ENCODE measurements around the gene CDH13. TPM values are rescaled to one million over a fixed set of nuclear protein-coding genes. Genes with fewer than 3 reads are reported as not detected.

The CDH13 gene
- total and polyA plus RNA-seq, 2 of the 8 experiments (the other 6 are each of a cell fraction or from before 2014, with no cell fraction given): 2.3 to 2.4 TPM

- H4K20me1 ChIP-seq (replicated peaks in 1 of 2; ENCODE audit: control insufficient read depth in 1 of 2, insufficient read depth in 2 of 2, low read length in 2 of 2): no peaks in the 10 kb centered on the region
- no peak overlapping the region for H2BK5ac ChIP-seq (ENCODE audit: low read depth, low read length)
- H2BK20ac ChIP-seq (ENCODE audit: low read length): no peak overlapping the region
- no peak overlapping the region for H3K18ac ChIP-seq (ENCODE audit: extremely low read depth, low read length)
- H2BK15ac ChIP-seq (ENCODE audit: low read length): no peak overlapping the region
- no peak overlapping the region for H2AK5ac ChIP-seq (ENCODE audit: low read depth, low read length)
- CTCF ChIA-PET (ENCODE audit: partially characterized antibody): interaction anchor here (0.6 to 4.0 kb wide), 30 partner anchors 9 to 1833 kb away, joined by 3 to 19 read pairs (median 4); no protein-coding TSS in a partner anchor
- H4K91ac ChIP-seq (replicated peaks; ENCODE audit: insufficient read length, low read length): no peak overlapping the region
- POLR2A ChIA-PET (ENCODE audit: partially characterized antibody): interaction anchor here (0.6 kb wide), 1 partner anchor 11 kb away, joined by 3 read pairs; no protein-coding TSS in a partner anchor
- no peaks in the 10 kb centered on the region for H3K9me3 ChIP-seq (ENCODE audit: insufficient read depth in 2 of 2, low read depth in 1 of 2, low read length in 1 of 2)
- WGBS, 2 experiments (ENCODE audit: extremely low coverage in 1 of 2, insufficient coverage in 1 of 2, insufficient read length in 1 of 2, insufficient replicate concordance in 2 of 2, low coverage in 1 of 2, low lambda C conversion rate in 2 of 2, missing lambda C conversion rate in 1 of 2): 38% methylated on average over 7 of the region's 7 CpGs; no CpG with 5 or more reads in 1 of the 2 experiments
- no peak overlapping the region for H3K23ac ChIP-seq (ENCODE audit: insufficient read length)
- no peak overlapping the region for H2BK120ac ChIP-seq (replicated peaks; ENCODE audit: low read depth, low read length)
- FAIRE-seq: peak; percentile 68
- H3K4me3 ChIP-seq (ENCODE audit: extremely low read depth in 1 of 4, insufficient read depth in 2 of 4, low read depth in 3 of 4, low read length in 4 of 4): no peak overlapping the region
- peak in 1 of 2 experiments; percentile 59 for DNase-seq (ENCODE audit: low read depth in 1 of 2, low spot score in 2 of 2)
- no peak overlapping the region for H4K5ac ChIP-seq (ENCODE audit: insufficient read length, low read depth, low read length)
- H3K4ac ChIP-seq (replicated peaks; ENCODE audit: insufficient read length, low read depth, low read length): no peak overlapping the region
- no peak overlapping the region for H3K9ac ChIP-seq (replicated peaks in 1 of 4; ENCODE audit: extremely low read depth in 1 of 4, low read depth in 3 of 4, low read length in 3 of 4)
- H3K79me1 ChIP-seq (ENCODE audit: low read depth, low read length): no peaks in the 10 kb centered on the region
- H3K4me2 ChIP-seq (ENCODE audit: insufficient read depth in 1 of 2, low read depth in 2 of 2, low read length in 2 of 2): peak overlapping the region; percentile 1 to 17; a peak in 1 of 4 replicates
- no peaks in the 10 kb centered on the region for H3K79me2 ChIP-seq (ENCODE audit: control insufficient read depth in 1 of 2, insufficient read depth in 2 of 2, low read length in 2 of 2)
- peaks cover 0 to 8% (median 4%) of the 10 kb centered on the region in 4 experiments; a peak in 4 of 7 replicates for H3K4me1 ChIP-seq (replicated peaks in 1 of 4; ENCODE audit: control insufficient read depth in 3 of 4, insufficient read depth in 4 of 4, low read length in 3 of 4)
- H3K27ac ChIP-seq (ENCODE audit: low read depth, low read length): no peak overlapping the region
- H2BK12ac ChIP-seq (ENCODE audit: low read depth, low read length): no peak overlapping the region
- H3K36me3 ChIP-seq (ENCODE audit: control insufficient read depth in 2 of 4, insufficient read depth in 4 of 4, low read length in 3 of 4): no peaks in the 10 kb centered on the region
- H2AFZ ChIP-seq (ENCODE audit: low read length): peak overlapping the region; percentile 57; the same call in 1 of the 2 replicates
- H4K8ac ChIP-seq (ENCODE audit: extremely low read depth, insufficient read depth, low read length): no peak overlapping the region
- no peak overlapping the region for H3K14ac ChIP-seq (ENCODE audit: insufficient read length)
- peaks cover 0 to 5% (median 0%) of the 10 kb centered on the region in 4 experiments; a peak in 2 of 7 replicates for H3K27me3 ChIP-seq (replicated peaks in 1 of 4; ENCODE audit: control insufficient read depth in 3 of 4, extremely low read depth in 1 of 4, insufficient read depth in 3 of 4, low read length in 3 of 4)
- H3K23me2 ChIP-seq (ENCODE audit: low read depth, low read length): peaks cover 2% of the 10 kb centered on the region; the same call in 1 of the 2 replicates
- no peak overlapping the region for H3K56ac ChIP-seq (replicated peaks; ENCODE audit: insufficient read length, low read depth, low read length)
- TF ChIP-seq, protein P1, sequence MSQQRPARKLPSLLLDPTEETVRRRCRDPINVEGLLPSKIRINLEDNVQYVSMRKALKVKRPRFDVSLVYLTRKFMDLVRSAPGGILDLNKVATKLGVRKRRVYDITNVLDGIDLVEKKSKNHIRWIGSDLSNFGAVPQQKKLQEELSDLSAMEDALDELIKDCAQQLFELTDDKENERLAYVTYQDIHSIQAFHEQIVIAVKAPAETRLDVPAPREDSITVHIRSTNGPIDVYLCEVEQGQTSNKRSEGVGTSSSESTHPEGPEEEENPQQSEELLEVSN (IDR thresholded peaks at IDR 0.05): no peak
- no peak for TF ChIP-seq EGR1 (IDR thresholded peaks at IDR 0.05; ENCODE audit: borderline replicate concordance, low read depth, low read length)
- TF ChIP-seq CREB1 (IDR thresholded peaks at IDR 0.05): peak; percentile 10; the same call in 1 of the 2 replicates
- TF ChIP-seq HDAC6 (IDR thresholded peaks at IDR 0.05; ENCODE audit: low read depth, low read length): no peak
- no peak for TF ChIP-seq POLR2A (IDR thresholded peaks at IDR 0.05; ENCODE audit: control extremely low read depth in 1 of 2, low read depth in 2 of 2, low read length in 2 of 2)
- TF ChIP-seq, protein P2, sequence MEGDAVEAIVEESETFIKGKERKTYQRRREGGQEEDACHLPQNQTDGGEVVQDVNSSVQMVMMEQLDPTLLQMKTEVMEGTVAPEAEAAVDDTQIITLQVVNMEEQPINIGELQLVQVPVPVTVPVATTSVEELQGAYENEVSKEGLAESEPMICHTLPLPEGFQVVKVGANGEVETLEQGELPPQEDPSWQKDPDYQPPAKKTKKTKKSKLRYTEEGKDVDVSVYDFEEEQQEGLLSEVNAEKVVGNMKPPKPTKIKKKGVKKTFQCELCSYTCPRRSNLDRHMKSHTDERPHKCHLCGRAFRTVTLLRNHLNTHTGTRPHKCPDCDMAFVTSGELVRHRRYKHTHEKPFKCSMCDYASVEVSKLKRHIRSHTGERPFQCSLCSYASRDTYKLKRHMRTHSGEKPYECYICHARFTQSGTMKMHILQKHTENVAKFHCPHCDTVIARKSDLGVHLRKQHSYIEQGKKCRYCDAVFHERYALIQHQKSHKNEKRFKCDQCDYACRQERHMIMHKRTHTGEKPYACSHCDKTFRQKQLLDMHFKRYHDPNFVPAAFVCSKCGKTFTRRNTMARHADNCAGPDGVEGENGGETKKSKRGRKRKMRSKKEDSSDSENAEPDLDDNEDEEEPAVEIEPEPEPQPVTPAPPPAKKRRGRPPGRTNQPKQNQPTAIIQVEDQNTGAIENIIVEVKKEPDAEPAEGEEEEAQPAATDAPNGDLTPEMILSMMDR (IDR thresholded peaks at IDR 0.05; ENCODE audit: control extremely low read depth in 1 of 3, insufficient read depth in 1 of 3, low read depth in 1 of 3, low read length in 3 of 3): peak; percentile 71 to 77 (median 72)
- TF ChIP-seq TAF1 (IDR thresholded peaks at IDR 0.05; ENCODE audit: low read depth, low read length): no peak
- no peak for TF ChIP-seq RFX5 (IDR thresholded peaks at IDR 0.05; ENCODE audit: borderline replicate concordance, low read depth, low read length)
- TF ChIP-seq POU5F1 (IDR thresholded peaks at IDR 0.05; ENCODE audit: low read depth, low read length): no peak
- peak; percentile 54 to 71 for TF ChIP-seq RAD21 (IDR thresholded peaks at IDR 0.05 in 1 of 2, conservative IDR thresholded peaks at IDR 0.05 in 1 of 2; ENCODE audit: low read depth in 2 of 2, low read length in 2 of 2)
- TF ChIP-seq TCF12 (IDR thresholded peaks at IDR 0.05; ENCODE audit: low read depth, low read length): no peak
Observed at GRCh38 chr16:83113317-83113716, 486.5 kb downstream of the CDH13 start.
